Measurements from ENCODE around the gene MAF.

- no peak for TF ChIP-seq ZNF8 (CRISPR knock-in tag; IDR thresholded peaks at IDR 0.05)
- no peak for TF ChIP-seq RARB (CRISPR knock-in tag; IDR thresholded peaks at IDR 0.05)
- no peak for TF ChIP-seq ZNF565 (CRISPR knock-in tag; conservative IDR thresholded peaks at IDR 0.05; ENCODE audit: low read depth)
- no peak for TF ChIP-seq OSR1 (CRISPR knock-in tag; IDR thresholded peaks at IDR 0.05)
- no peak for TF ChIP-seq PATZ1 (CRISPR knock-in tag; IDR thresholded peaks at IDR 0.05; ENCODE audit: borderline replicate concordance)
- no peak for TF ChIP-seq BACH2 (CRISPR knock-in tag; IDR thresholded peaks at IDR 0.05; ENCODE audit: borderline replicate concordance)
- no peak for TF ChIP-seq ZFP3 (CRISPR knock-in tag; IDR thresholded peaks at IDR 0.05)
- TF ChIP-seq ZFP30 (CRISPR knock-in tag; IDR thresholded peaks at IDR 0.05): no peak
- no peak for TF ChIP-seq CREB5 (CRISPR knock-in tag; IDR thresholded peaks at IDR 0.05; ENCODE audit: low read depth)
These were observed 28.0 kb upstream of the MAF start for GRCh38 chr16:79628501-79628975.
